ENCODE measurements around the gene AKT1S1. TPM values are rescaled to one million over a fixed set of nuclear protein-coding genes. Genes with fewer than 3 reads are reported as not detected.

Gene AKT1S1
- total RNA-seq, 4 donors from 2014 or later, result 14.4 to 24.6 (median 19.7) TPM

DNA sequence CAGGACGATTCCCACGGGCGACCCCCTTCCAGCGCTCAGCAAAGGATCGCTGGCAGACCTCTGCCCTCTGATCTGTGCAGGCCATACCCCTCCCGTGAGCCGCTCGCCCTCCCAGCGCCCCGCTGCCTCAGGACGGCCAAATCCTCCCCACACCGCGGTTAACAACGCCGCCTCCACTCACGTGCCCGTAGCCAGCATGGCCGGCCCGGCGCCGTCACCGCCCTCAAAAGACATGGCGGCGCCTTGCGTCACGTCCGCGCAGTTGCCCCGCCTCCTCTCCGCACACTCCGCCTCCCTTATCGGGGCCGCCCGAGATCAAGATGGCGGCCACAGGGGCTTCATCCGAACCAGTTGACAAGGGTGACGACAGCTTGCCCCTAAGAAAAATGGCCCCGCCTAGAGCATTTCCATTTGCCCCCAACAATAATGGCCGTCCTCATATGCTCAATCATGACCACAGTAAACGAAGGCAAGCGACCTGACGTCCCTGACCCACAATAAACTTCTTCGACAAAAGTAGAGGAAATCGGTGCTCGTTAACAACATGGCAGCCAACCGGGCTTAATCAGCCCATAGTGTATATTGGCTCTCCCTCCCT lies 634 bp downstream of the AKT1S1 start:
- Histone ChIP-seq H3K27me3 (no peaks in the 10 kb centered on the region), H3K27ac (peak overlapping the region; percentile 94 to 100 (median 99)), H3K4me3 (peak overlapping the region; percentile 79 to 88), H3K36me3 (peaks cover 0 to 57% of the 10 kb centered on the region in 2 donors), H3K9me3 (no peaks in the 10 kb centered on the region), H3K4me1 (peaks cover 0 to 67% (median 18%) of the 10 kb centered on the region in 3 donors)
- 0% methylated on average over 3 to 7 of the region's 46 CpGs for WGBS, 2 donors (ENCODE audit: low coverage in 1 of 2)
- ATAC-seq, result peak; percentile 76
- TF ChIP-seq POLR2AphosphoS5 (IDR thresholded peaks at IDR 0.05), result peak; percentile 59
- TF ChIP-seq, protein P1, sequence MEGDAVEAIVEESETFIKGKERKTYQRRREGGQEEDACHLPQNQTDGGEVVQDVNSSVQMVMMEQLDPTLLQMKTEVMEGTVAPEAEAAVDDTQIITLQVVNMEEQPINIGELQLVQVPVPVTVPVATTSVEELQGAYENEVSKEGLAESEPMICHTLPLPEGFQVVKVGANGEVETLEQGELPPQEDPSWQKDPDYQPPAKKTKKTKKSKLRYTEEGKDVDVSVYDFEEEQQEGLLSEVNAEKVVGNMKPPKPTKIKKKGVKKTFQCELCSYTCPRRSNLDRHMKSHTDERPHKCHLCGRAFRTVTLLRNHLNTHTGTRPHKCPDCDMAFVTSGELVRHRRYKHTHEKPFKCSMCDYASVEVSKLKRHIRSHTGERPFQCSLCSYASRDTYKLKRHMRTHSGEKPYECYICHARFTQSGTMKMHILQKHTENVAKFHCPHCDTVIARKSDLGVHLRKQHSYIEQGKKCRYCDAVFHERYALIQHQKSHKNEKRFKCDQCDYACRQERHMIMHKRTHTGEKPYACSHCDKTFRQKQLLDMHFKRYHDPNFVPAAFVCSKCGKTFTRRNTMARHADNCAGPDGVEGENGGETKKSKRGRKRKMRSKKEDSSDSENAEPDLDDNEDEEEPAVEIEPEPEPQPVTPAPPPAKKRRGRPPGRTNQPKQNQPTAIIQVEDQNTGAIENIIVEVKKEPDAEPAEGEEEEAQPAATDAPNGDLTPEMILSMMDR (IDR thresholded peaks at IDR 0.05), result no peak
- peak in 1 of 2 donors; percentile 37 for TF ChIP-seq POLR2A (IDR thresholded peaks at IDR 0.05)
- no peak for TF ChIP-seq EP300 (IDR thresholded peaks at IDR 0.05)

DNA sequence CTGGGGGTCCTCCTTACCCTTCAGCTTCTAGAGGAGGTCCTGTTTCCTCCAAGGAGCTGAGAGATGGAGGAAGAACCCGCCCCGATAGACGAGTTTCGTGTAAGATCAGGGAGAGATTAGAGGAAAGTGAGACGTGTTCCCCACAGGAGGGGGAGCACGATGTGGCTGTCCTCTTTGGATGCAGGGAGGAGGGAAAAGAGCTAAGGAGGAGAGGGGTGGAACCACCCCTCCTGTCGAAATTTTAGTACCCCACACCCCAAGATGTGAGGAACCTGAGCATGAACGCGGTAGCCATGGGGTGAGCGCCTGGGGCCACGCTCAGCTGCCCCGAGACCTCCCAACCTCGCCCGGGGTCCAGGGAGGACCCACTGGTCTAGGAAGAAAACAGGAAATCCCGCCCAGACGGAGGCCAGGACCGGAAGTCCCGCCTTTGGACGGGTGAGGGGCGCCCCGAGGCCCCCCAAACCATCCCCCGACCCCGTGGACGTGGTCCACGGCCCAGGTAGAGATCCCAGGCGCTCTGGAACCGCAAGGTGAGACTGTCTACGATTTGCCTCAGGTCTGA lies 1.2 kb downstream of the AKT1S1 start:
- Histone ChIP-seq H3K27me3 (no peaks in the 10 kb centered on the region), H3K36me3 (peaks cover 0 to 57% of the 10 kb centered on the region in 2 donors), H3K9me3 (no peaks in the 10 kb centered on the region), H3K4me3 (peak overlapping the region; percentile 79 to 88), H3K4me1 (peaks cover 0 to 67% (median 18%) of the 10 kb centered on the region in 3 donors), H3K27ac (peak overlapping the region; percentile 94 to 100 (median 99))
- no peak for TF ChIP-seq POLR2AphosphoS5 (IDR thresholded peaks at IDR 0.05)
- TF ChIP-seq, protein P1 (IDR thresholded peaks at IDR 0.05), result no peak
- no peak for TF ChIP-seq POLR2A (IDR thresholded peaks at IDR 0.05)
- no peak for TF ChIP-seq EP300 (IDR thresholded peaks at IDR 0.05)
- WGBS, 2 donors (ENCODE audit: low coverage in 1 of 2), result 0% methylated on average over 8 of the region's 28 CpGs; no CpG with 5 or more reads in 1 of the 2 donors
- no peak for ATAC-seq

DNA sequence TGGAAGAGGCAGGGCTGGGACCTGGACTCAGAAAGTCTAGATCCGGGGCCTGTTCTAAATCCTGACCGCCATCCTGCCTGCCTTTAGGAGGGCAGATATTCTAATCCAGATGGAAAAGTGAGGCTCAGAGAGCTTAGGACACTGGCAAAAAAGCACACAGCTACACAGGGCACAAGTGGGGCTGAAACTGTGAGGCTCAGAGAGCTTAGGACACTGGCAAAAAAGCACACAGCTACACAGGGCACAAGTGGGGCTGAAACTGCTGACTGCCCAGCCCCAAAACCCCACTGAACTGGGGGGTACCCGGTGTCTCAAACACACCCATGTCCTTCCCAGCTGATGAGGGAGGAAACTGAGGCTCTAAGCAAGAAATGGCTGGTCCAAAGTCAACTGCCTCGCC lies 2.0 kb downstream of the AKT1S1 start:
- Histone ChIP-seq H3K4me1 (peaks cover 0 to 69% (median 23%) of the 10 kb centered on the region in 3 donors), H3K36me3 (peaks cover 0 to 55% of the 10 kb centered on the region in 2 donors), H3K27ac (peak overlapping the region in 3 of 4 donors; percentile 98 to 100 (median 100)), H3K27me3 (no peaks in the 10 kb centered on the region), H3K9me3 (no peaks in the 10 kb centered on the region), H3K4me3 (peak overlapping the region in 1 of 2 donors; percentile 88)
- ATAC-seq, result no peak
- TF ChIP-seq POLR2AphosphoS5 (IDR thresholded peaks at IDR 0.05), result no peak
- TF ChIP-seq, protein P1 (IDR thresholded peaks at IDR 0.05), result no peak
- TF ChIP-seq EP300 (IDR thresholded peaks at IDR 0.05), result no peak
- TF ChIP-seq POLR2A (IDR thresholded peaks at IDR 0.05), result no peak
- WGBS, 2 donors (ENCODE audit: low coverage in 1 of 2), result 88% methylated on average over 2 of the region's 4 CpGs; no CpG with 5 or more reads in 1 of the 2 donors

DNA sequence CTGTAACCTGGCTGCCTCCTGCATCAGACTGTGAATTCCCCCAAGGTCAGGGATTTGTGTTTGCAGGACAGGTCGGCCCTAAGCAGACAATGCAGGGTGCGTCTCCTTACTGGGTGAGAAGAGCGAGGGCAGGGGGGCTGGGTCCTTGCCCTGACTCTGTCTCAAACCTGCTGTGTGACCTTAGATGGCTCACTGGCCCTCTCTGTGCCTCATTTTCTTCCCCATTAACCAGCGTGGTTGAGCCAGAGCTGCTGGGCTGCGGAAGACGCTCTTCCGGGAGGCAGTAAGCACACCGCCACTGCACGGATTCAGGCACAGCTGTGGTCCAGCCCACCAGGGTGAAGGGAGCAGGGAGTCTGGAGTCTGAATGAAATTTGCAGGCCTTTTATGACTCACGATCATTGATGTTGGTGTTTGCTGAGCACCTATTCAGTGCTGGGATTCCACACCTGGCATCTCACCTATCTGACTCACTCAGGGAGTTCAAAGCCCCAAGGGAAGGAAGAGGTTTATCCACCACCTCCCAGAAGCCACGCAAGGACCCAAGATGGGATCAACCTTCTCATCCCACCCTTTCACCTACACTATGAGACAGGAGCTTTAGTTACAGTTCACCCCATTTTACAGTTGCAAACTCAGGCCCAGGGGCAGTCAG lies 2.5 kb downstream of the AKT1S1 start:
- ATAC-seq, result no peak
- Histone ChIP-seq H3K9me3 (no peaks in the 10 kb centered on the region), H3K27ac (peak overlapping the region in 1 of 4 donors; percentile 100), H3K4me3 (no peak overlapping the region), H3K4me1 (peaks cover 0 to 71% (median 26%) of the 10 kb centered on the region in 3 donors), H3K27me3 (no peaks in the 10 kb centered on the region), H3K36me3 (peaks cover 0 to 50% of the 10 kb centered on the region in 2 donors)
- 86 to 93% methylated on average over 5 to 8 of the region's 11 CpGs for WGBS, 2 donors (ENCODE audit: low coverage in 1 of 2)
- TF ChIP-seq, protein P1 (IDR thresholded peaks at IDR 0.05), result no peak
- TF ChIP-seq POLR2A (IDR thresholded peaks at IDR 0.05) (no peak), EP300 (IDR thresholded peaks at IDR 0.05) (no peak), POLR2AphosphoS5 (IDR thresholded peaks at IDR 0.05) (no peak)
